Gastrocnemius medialis (tissue), 4 donors: Measurements from ENCODE around the gene FOSL2. TPM values are rescaled to one million over a fixed set of nuclear protein-coding genes. Genes with fewer than 3 reads are reported as not detected.

Experiments used
- ATAC-seq, 2 donors: fragments of 150-250 bp; one replicate each; pipeline ENCODE4 v1.9.1; 2016
- DNase-seq, 2 donors: peaks; one replicate each; pipeline ENCODE4 v3.0.0-alpha.2; 2019
- H3K27ac ChIP-seq, 4 donors: fragments of 200-600 bp; sonication (generic); 1 replicate in 1 of 4; 2 replicates in 3 of 4; pipeline ENCODE4 v1.5.1; 2016 to 2018; ENCODE audit warnings: mild to moderate bottlenecking in 2 of 4, moderate library complexity in 1 of 4
- H3K27me3 ChIP-seq, 3 donors: fragments of 200-600 bp; sonication (generic) in 2 of 3; 1 replicate in 1 of 3; 2 replicates in 2 of 3; pipeline versions ENCODE4 v1.5.1 to v1.6.0; 2016 to 2019; ENCODE audit warnings: mild to moderate bottlenecking in 1 of 3, moderate library complexity in 1 of 3
- H3K36me3 ChIP-seq, 2 donors: fragments of 200-600 bp; sonication (generic) in 1 of 2; one replicate each; pipeline ENCODE4 v1.5.1; 2017 to 2018
- H3K4me1 ChIP-seq, 2 donors: fragments of 200-600 bp; sonication (generic) in 1 of 2; one replicate each; pipeline ENCODE4 v1.5.1; 2016 to 2017; ENCODE audit warnings: mild to moderate bottlenecking in 2 of 2
- H3K4me3 ChIP-seq, 4 donors: fragments of 200-600 bp; sonication (generic) in 3 of 4; 1 replicate in 1 of 4; 2 replicates in 3 of 4; pipeline ENCODE4 v1.5.1; 2016 to 2019; ENCODE audit warnings: mild to moderate bottlenecking in 2 of 4
- H3K9me3 ChIP-seq, 3 donors: fragments of 200-600 bp; sonication (generic) in 2 of 3; 1 replicate in 1 of 3; 2 replicates in 2 of 3; pipeline ENCODE4 v1.5.1; 2016 to 2019
- CTCF ChIP-seq, 5 experiments: fragments of 450-650 bp in 3 of 5; fragments of 200-600 bp in 2 of 5; sonication (generic) in 2 of 5; IDR thresholded peaks in 4 of 5; conservative IDR thresholded peaks in 1 of 5; 1 replicate in 4 of 5; 2 replicates in 1 of 5; pipeline ENCODE4 v1.5.1; 2016 to 2019; ENCODE audit warnings: antibody characterized with exemption in 5 of 5, mild to moderate bottlenecking in 3 of 5, moderate library complexity in 3 of 5
- POLR2A ChIP-seq, 2 donors: fragments of 450-650 bp; IDR thresholded peaks; one replicate each; pipeline ENCODE4 v1.6.1; 2017; ENCODE audit warnings: antibody characterized with exemption in 2 of 2, mild to moderate bottlenecking in 2 of 2, moderate library complexity in 2 of 2
- in situ Hi-C, 4 donors: fragments of 200-750 bp; cut with MboI; loops; one replicate each; pipeline versions ENCODE4 v1.15.0 to v1.8.0; 2017; ENCODE audit warnings: low sequenced_read_pairs in 4 of 4
- intact Hi-C: fragments of 100-400 bp; cut with DNase I; formaldehyde crosslinking; loops from one replicate; pipeline ENCODE4 v1.15.1; 2023; ENCODE audit warnings: low total_unique reads
- total RNA-seq, 4 donors: library from RNA; depleted of rRNA; stranded (reverse); fragments of >200 nt; gene quantifications; one replicate each; pipeline versions ENCODE4 v1.1.0 to v1.2.3, GENCODE V29; 2016

The FOSL2 gene
- total RNA-seq, 4 donors from 2014 or later, result 193 to 214 (median 210) TPM

GRCh38 chr2:28451793-28452533 lies 59.3 kb downstream of the FOSL2 start:
- ATAC-seq, result peak; percentile 1 to 15
- Histone ChIP-seq H3K27me3 (no peaks in the 10 kb centered on the region), H3K36me3 (no peaks in the 10 kb centered on the region), H3K4me1 (no peaks in the 10 kb centered on the region), H3K4me3 (no peak overlapping the region), H3K9me3 (no peaks in the 10 kb centered on the region), H3K27ac (no peak overlapping the region)
- intact Hi-C loops, result loop anchor here (2.0 kb wide), 3 partner anchors 697 to 769 kb away; no protein-coding TSS in a partner anchor
- DNase-seq, result no peak
- in situ Hi-C loops, result loop anchor here in 1 of 4 donors (10.0 kb wide), 1 partner anchor 697 kb away; no protein-coding TSS in a partner anchor
- no peak for TF ChIP-seq CTCF (IDR thresholded peaks at IDR 0.05 in 4 of 5, conservative IDR thresholded peaks at IDR 0.05 in 1 of 5)
- no peak for TF ChIP-seq POLR2A (IDR thresholded peaks at IDR 0.05)

GRCh38 chr2:28452534-28453081 lies 60.0 kb downstream of the FOSL2 start:
- in situ Hi-C loops, result loop anchor here in 1 of 4 donors (10.0 kb wide), 1 partner anchor 698 kb away; no protein-coding TSS in a partner anchor
- DNase-seq, result peak; percentile 54 to 65
- no peak overlapping the region for H3K4me3 ChIP-seq
- H3K9me3 ChIP-seq, result no peaks in the 10 kb centered on the region
- peak; percentile 60 to 82 for ATAC-seq
- no peaks in the 10 kb centered on the region for H3K4me1 ChIP-seq
- TF ChIP-seq CTCF (IDR thresholded peaks at IDR 0.05 in 4 of 5, conservative IDR thresholded peaks at IDR 0.05 in 1 of 5) (peak; percentile 92 to 97 (median 96)), POLR2A (IDR thresholded peaks at IDR 0.05) (no peak)
- no peaks in the 10 kb centered on the region for H3K27me3 ChIP-seq
- H3K36me3 ChIP-seq, result no peaks in the 10 kb centered on the region
- intact Hi-C loops, result loop anchor here (2.0 kb wide), 3 partner anchors 698 to 770 kb away; no protein-coding TSS in a partner anchor
- no peak overlapping the region for H3K27ac ChIP-seq

GRCh38 chr2:28453396-28453795 lies 60.7 kb downstream of the FOSL2 start:
- H3K27me3 ChIP-seq, result no peaks in the 10 kb centered on the region
- no peak for ATAC-seq
- no peak overlapping the region for H3K27ac ChIP-seq
- intact Hi-C loops (loop anchor here (2.0 kb wide), 3 partner anchors 699 to 771 kb away; no protein-coding TSS in a partner anchor), in situ Hi-C loops (loop anchor here in 1 of 4 donors (10.0 kb wide), 1 partner anchor 699 kb away; no protein-coding TSS in a partner anchor)
- no peak for DNase-seq
- TF ChIP-seq CTCF (IDR thresholded peaks at IDR 0.05 in 4 of 5, conservative IDR thresholded peaks at IDR 0.05 in 1 of 5), result no peak
- H3K9me3 ChIP-seq, result no peaks in the 10 kb centered on the region
- no peak overlapping the region for H3K4me3 ChIP-seq
- H3K36me3 ChIP-seq, result no peaks in the 10 kb centered on the region
- no peaks in the 10 kb centered on the region for H3K4me1 ChIP-seq

- H3K27ac ChIP-seq, result no peak overlapping the region
- no peak overlapping the region for H3K4me3 ChIP-seq
- H3K27me3 ChIP-seq, result no peaks in the 10 kb centered on the region
- DNase-seq, result no peak
- no peaks in the 10 kb centered on the region for H3K4me1 ChIP-seq
- intact Hi-C loops (no loop called here), in situ Hi-C loops (loop anchor here in 1 of 4 donors (10.0 kb wide), 1 partner anchor 699 kb away; no protein-coding TSS in a partner anchor)
- no peak for ATAC-seq
- H3K9me3 ChIP-seq, result no peaks in the 10 kb centered on the region
- H3K36me3 ChIP-seq, result no peaks in the 10 kb centered on the region
- TF ChIP-seq CTCF (IDR thresholded peaks at IDR 0.05 in 4 of 5, conservative IDR thresholded peaks at IDR 0.05 in 1 of 5), result no peak
- no peak for TF ChIP-seq POLR2A (IDR thresholded peaks at IDR 0.05)
Measured at GRCh38 chr2:28454016-28454930, 61.6 kb downstream of the FOSL2 start.
